Loucy (cell line): ENCODE measurements around the gene PAPSS2.

ENCODE experiments used
- H2AFZ ChIP-seq: fragments of 200-600 bp; sonication (generic); 2 replicates; pipeline ENCODE4 v1.6.0; 2016; ENCODE audit warnings: antibody characterized with exemption, mild to moderate bottlenecking, low read length, moderate library complexity
- H3F3A ChIP-seq: fragments of 200-600 bp; 2 replicates; pipeline ENCODE4 v1.6.0; 2016; ENCODE audit warnings: antibody characterized with exemption, low read depth, mild to moderate bottlenecking
- H3K27me3 ChIP-seq: fragments of 200-600 bp; sonication (generic); 2 replicates; pipeline ENCODE4 v1.6.1; 2014; ENCODE audit warnings: low read length, mild to moderate bottlenecking; ENCODE audit not compliant: insufficient read depth, poor library complexity, severe bottlenecking
- H3K36me3 ChIP-seq: fragments of 200-600 bp; sonication (generic); 2 replicates; pipeline ENCODE4 v1.6.1; 2016; ENCODE audit warnings: low read length; ENCODE audit not compliant: insufficient read depth
- H3K4me1 ChIP-seq: fragments of 200-600 bp; sonication (generic); 2 replicates; pipeline ENCODE4 v1.5.1; 2014; ENCODE audit warnings: low read length, mild to moderate bottlenecking; ENCODE audit not compliant: insufficient read depth, poor library complexity, severe bottlenecking
- H3K4me2 ChIP-seq: fragments of 200-600 bp; sonication (generic); 2 replicates; pipeline ENCODE4 v1.6.0; 2014; ENCODE audit warnings: antibody characterized with exemption, low read length, low read depth, mild to moderate bottlenecking; ENCODE audit not compliant: poor library complexity, severe bottlenecking
- H3K4me3 ChIP-seq: fragments of 200-600 bp; sonication (generic); 2 replicates; pipeline ENCODE4 v1.5.1; 2014; ENCODE audit warnings: low read length, mild to moderate bottlenecking, mixed read lengths; ENCODE audit not compliant: poor library complexity, severe bottlenecking
- H3K79me2 ChIP-seq: fragments of 200-600 bp; sonication (generic); 2 replicates; pipeline ENCODE4 v1.6.1; 2014; ENCODE audit warnings: low read length; ENCODE audit not compliant: insufficient read depth
- H3K9ac ChIP-seq: fragments of 200-600 bp; sonication (generic); 2 replicates; pipeline ENCODE4 v1.6.0; 2014; ENCODE audit warnings: mild to moderate bottlenecking, low read depth, low read length, moderate library complexity; ENCODE audit not compliant: poor library complexity, severe bottlenecking
- H3K9me2 ChIP-seq: fragments of 200-600 bp; sonication (generic); replicated peaks from 2 replicates; pipeline ENCODE4 v1.6.1; 2016; ENCODE audit warnings: low read depth, low read length, mixed read lengths
- H3K9me3 ChIP-seq: fragments of 200-600 bp; sonication (generic); 2 replicates; pipeline ENCODE4 v1.6.1; 2014; ENCODE audit warnings: mild to moderate bottlenecking, antibody characterized with exemption, low read length, low read depth; ENCODE audit not compliant: insufficient read depth
- H4K20me1 ChIP-seq: fragments of 200-600 bp; sonication (generic); 2 replicates; pipeline ENCODE4 v1.6.0; 2014; ENCODE audit warnings: antibody characterized with exemption, low read length, mild to moderate bottlenecking; ENCODE audit not compliant: insufficient read depth, poor library complexity, severe bottlenecking
- EZH2phosphoT487 ChIP-seq: fragments of 200-600 bp; IDR thresholded peaks from 2 replicates; pipeline ENCODE4 v1.6.1; 2018; ENCODE audit warnings: antibody characterized with exemption, mild to moderate bottlenecking, moderate library complexity, borderline replicate concordance
- TF ChIP-seq, protein P1 (sequence below): fragments of 200-600 bp; sonication (generic); conservative IDR thresholded peaks from 2 replicates; pipeline ENCODE4 v1.5.1; 2014; ENCODE audit warnings: mild to moderate bottlenecking, antibody characterized with exemption, low read length

PAPSS2 gene

DNA sequence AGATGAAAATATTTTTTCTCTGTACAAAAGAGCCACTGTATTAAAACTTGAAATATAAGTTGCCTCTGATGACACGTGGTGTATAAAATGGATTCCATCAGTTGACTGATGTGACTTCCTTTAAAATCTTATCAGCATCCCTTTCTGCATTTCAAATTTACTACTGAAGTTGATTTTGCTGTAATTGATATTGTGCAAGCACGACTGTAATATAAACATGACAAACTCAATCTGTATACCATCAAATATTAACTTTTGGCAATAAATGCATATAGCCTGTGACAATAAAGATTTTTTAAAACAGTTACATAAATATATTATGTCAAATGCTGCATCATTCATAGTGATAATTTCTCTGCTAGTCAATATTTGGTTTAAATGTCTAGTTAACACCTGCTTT lies 7.8 kb downstream of the PAPSS2 start:
- TF ChIP-seq, protein P1, sequence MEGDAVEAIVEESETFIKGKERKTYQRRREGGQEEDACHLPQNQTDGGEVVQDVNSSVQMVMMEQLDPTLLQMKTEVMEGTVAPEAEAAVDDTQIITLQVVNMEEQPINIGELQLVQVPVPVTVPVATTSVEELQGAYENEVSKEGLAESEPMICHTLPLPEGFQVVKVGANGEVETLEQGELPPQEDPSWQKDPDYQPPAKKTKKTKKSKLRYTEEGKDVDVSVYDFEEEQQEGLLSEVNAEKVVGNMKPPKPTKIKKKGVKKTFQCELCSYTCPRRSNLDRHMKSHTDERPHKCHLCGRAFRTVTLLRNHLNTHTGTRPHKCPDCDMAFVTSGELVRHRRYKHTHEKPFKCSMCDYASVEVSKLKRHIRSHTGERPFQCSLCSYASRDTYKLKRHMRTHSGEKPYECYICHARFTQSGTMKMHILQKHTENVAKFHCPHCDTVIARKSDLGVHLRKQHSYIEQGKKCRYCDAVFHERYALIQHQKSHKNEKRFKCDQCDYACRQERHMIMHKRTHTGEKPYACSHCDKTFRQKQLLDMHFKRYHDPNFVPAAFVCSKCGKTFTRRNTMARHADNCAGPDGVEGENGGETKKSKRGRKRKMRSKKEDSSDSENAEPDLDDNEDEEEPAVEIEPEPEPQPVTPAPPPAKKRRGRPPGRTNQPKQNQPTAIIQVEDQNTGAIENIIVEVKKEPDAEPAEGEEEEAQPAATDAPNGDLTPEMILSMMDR: no peak
- TF ChIP-seq EZH2phosphoT487: no peak
- Histone ChIP-seq H3K27me3 (no peaks in the 10 kb centered on the region), H3K4me3 (no peak overlapping the region), H3K9ac (no peak overlapping the region), H3K9me2 (no peaks in the 10 kb centered on the region), H4K20me1 (no peaks in the 10 kb centered on the region), H3K4me2 (no peak overlapping the region), H3K79me2 (no peaks in the 10 kb centered on the region), H2AFZ (no peak overlapping the region), H3F3A (no peaks in the 10 kb centered on the region), H3K36me3 (no peaks in the 10 kb centered on the region), H3K9me3 (no peaks in the 10 kb centered on the region), H3K4me1 (peaks cover 25% of the 10 kb centered on the region)

DNA sequence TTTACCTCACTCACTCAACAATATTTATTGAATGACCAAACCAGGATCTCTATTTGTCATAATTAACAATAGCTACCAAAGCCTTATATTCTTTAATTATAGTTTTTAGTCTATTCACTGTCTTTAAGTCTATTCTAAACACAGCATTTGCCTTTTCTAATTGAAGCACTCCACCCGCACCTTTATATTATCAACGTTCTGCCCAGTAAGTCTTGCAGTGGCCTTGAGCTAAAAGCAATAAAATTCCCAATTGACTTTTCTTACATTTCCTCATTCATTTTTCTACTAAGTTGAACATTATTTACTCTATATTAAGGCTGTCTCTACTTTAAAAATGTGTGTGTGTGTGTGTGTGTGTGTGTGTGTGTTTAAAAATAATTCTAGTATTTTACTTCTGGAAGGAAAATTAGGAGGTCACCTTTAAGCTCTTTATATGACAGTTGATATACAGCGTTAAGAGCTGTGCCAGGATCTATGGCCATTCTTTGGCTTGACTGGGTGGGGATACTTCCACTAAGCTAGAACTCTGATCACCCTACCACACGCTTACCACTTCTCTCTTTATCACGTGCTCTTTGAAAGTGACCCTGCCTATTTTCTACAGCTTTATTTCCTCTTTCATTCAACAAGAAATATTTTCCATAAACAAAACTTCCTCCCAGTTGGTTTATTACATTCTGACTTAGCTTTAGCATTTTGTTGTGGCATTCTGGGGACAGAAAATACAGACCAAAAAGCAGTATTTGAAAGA lies 8.8 kb downstream of the PAPSS2 start:
- Histone ChIP-seq H3K36me3 (no peaks in the 10 kb centered on the region), H3K79me2 (no peaks in the 10 kb centered on the region), H3K4me2 (no peak overlapping the region), H3K9me2 (no peaks in the 10 kb centered on the region), H3K4me1 (peaks cover 32% of the 10 kb centered on the region), H3K9me3 (no peaks in the 10 kb centered on the region), H4K20me1 (no peaks in the 10 kb centered on the region), H3K27me3 (no peaks in the 10 kb centered on the region), H3K4me3 (no peak overlapping the region), H2AFZ (no peak overlapping the region), H3F3A (no peaks in the 10 kb centered on the region), H3K9ac (no peak overlapping the region)
- TF ChIP-seq EZH2phosphoT487: no peak
- TF ChIP-seq, protein P1: no peak

DNA sequence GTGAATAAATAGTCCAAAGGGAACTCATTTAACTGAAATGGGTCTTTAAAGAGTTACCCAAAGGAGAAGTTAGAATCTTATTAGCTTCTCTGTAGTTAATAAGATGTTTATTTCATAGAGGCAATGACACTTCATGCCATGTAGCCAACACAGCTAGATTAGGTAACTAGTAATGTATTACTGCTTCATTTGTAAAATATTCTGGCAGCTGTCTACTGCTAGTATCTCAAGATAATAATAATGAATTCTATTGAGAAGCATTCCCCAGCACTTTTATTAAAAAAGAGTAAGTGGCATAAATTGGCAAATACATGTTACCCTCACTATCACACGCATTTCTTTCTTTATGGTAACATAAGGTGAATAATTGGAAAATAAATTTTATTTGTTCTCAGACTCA lies 10.1 kb downstream of the PAPSS2 start:
- no peaks in the 10 kb centered on the region for H4K20me1 ChIP-seq
- H3K9me3 ChIP-seq: no peaks in the 10 kb centered on the region
- no peak overlapping the region for H3K4me2 ChIP-seq
- no peaks in the 10 kb centered on the region for H3F3A ChIP-seq
- H3K36me3 ChIP-seq: no peaks in the 10 kb centered on the region
- H3K4me3 ChIP-seq: no peak overlapping the region
- no peak overlapping the region for H2AFZ ChIP-seq
- H3K4me1 ChIP-seq: peaks cover 23% of the 10 kb centered on the region
- H3K79me2 ChIP-seq: no peaks in the 10 kb centered on the region
- no peak overlapping the region for H3K9ac ChIP-seq
- TF ChIP-seq, protein P1: no peak
- no peak for TF ChIP-seq EZH2phosphoT487
- H3K9me2 ChIP-seq: no peaks in the 10 kb centered on the region
- H3K27me3 ChIP-seq: no peaks in the 10 kb centered on the region
